ENCODE results near the gene RGR. TPM values are rescaled to one million over a fixed set of nuclear protein-coding genes. Genes with fewer than 3 reads are reported as not detected.
A peak's percentile ranks its signal among the peaks of the same experiment; 100 is the strongest.

Gene RGR
- total RNA-seq, 2 experiments from 2014 or later: not detected

GRCh38 chr10:84224411-84225028, 20.3 kb upstream of the RGR start:
- POLR2A ChIA-PET: no interaction called here
- Mint-ChIP-seq H3K4me3 (no peak overlapping the region), H3K36me3 (ENCODE audit: low read depth) (no peaks in the 10 kb centered on the region), H3K4me1 (ENCODE audit: low read depth) (no peaks in the 10 kb centered on the region), H3K27ac (no peak overlapping the region), H3K27me3 (ENCODE audit: low read depth) (peaks cover 11% of the 10 kb centered on the region), H3K9me3 (ENCODE audit: insufficient read depth) (peaks cover 2% of the 10 kb centered on the region)
- ATAC-seq (no peak), DNase-seq (peak; percentile 27)
- CTCF ChIA-PET: interaction anchor here (1.1 kb wide), 1 partner anchor 10 kb away, joined by 5 read pairs; no protein-coding TSS in a partner anchor

- peaks cover 10% of the 10 kb centered on the region for H3K27me3 Mint-ChIP-seq (ENCODE audit: low read depth)
- H3K27ac Mint-ChIP-seq: no peak within 1 kb of the TSS
- no peak for DNase-seq
- ChIA-PET POLR2A (no interaction called here), CTCF (interaction anchor here (1.1 kb wide), 1 partner anchor 11 kb away, joined by 5 read pairs; no protein-coding TSS in a partner anchor)
- H3K4me1 Mint-ChIP-seq (ENCODE audit: low read depth): no peaks in the 10 kb centered on the region
- no peaks in the 10 kb centered on the region for H3K36me3 Mint-ChIP-seq (ENCODE audit: low read depth)
- H3K4me3 Mint-ChIP-seq: no peak within 1 kb of the TSS
- no peaks in the 10 kb centered on the region for H3K9me3 Mint-ChIP-seq (ENCODE audit: insufficient read depth)
- no peak for ATAC-seq
These were observed 19.3 kb upstream of the RGR start, which contains the start of gene LRIT2 for GRCh38 chr10:84225427-84226173. Gene LRIT2 (minus strand): TSS chr10:84225544. CDS start chr10:84225520, 24 bp downstream.

GRCh38 chr10:84226616-84227015, 18.2 kb upstream of the RGR start:
- ChIA-PET CTCF (interaction anchor here (1.3 kb wide), 1 partner anchor 10 kb away, joined by 4 read pairs; no protein-coding TSS in a partner anchor), POLR2A (no interaction called here)
- Mint-ChIP-seq H3K36me3 (ENCODE audit: low read depth) (no peaks in the 10 kb centered on the region), H3K9me3 (ENCODE audit: insufficient read depth) (no peaks in the 10 kb centered on the region), H3K4me3 (no peak overlapping the region), H3K27me3 (ENCODE audit: low read depth) (peaks cover 9% of the 10 kb centered on the region), H3K4me1 (ENCODE audit: low read depth) (no peaks in the 10 kb centered on the region), H3K27ac (no peak overlapping the region)
- DNase-seq: no peak
- ATAC-seq: no peak

GRCh38 chr10:84227810-84228209, 17.0 kb upstream of the RGR start:
- CTCF ChIA-PET: no interaction called here
- Mint-ChIP-seq H3K9me3 (ENCODE audit: insufficient read depth) (no peaks in the 10 kb centered on the region), H3K27ac (no peak overlapping the region), H3K4me1 (ENCODE audit: low read depth) (no peaks in the 10 kb centered on the region), H3K36me3 (ENCODE audit: low read depth) (no peaks in the 10 kb centered on the region), H3K4me3 (no peak overlapping the region), H3K27me3 (ENCODE audit: low read depth) (peaks cover 9% of the 10 kb centered on the region)
- ATAC-seq (no peak), DNase-seq (no peak)
- POLR2A ChIA-PET: no interaction called here

GRCh38 chr10:84230359-84230758, 14.5 kb upstream of the RGR start:
- Mint-ChIP-seq H3K36me3 (ENCODE audit: low read depth) (no peaks in the 10 kb centered on the region), H3K4me1 (ENCODE audit: low read depth) (no peaks in the 10 kb centered on the region), H3K4me3 (no peak overlapping the region), H3K27me3 (ENCODE audit: low read depth) (peaks cover 6% of the 10 kb centered on the region), H3K9me3 (ENCODE audit: insufficient read depth) (no peaks in the 10 kb centered on the region), H3K27ac (no peak overlapping the region)
- DNase-seq (no peak), ATAC-seq (no peak)
- ChIA-PET CTCF (interaction anchor here (2.0 kb wide), 1 partner anchor 16 kb away, joined by 4 read pairs; no protein-coding TSS in a partner anchor), POLR2A (no interaction called here)

GRCh38 chr10:84232376-84232775, 12.5 kb upstream of the RGR start:
- H3K27me3 Mint-ChIP-seq (ENCODE audit: low read depth): peaks cover 5% of the 10 kb centered on the region
- ChIA-PET CTCF (interaction anchor here (0.6 to 2.0 kb wide), 2 partner anchors 18 to 35 kb away, joined by 3 to 4 read pairs; no protein-coding TSS in a partner anchor), POLR2A (no interaction called here)
- H3K27ac Mint-ChIP-seq: no peak overlapping the region
- no peaks in the 10 kb centered on the region for H3K4me1 Mint-ChIP-seq (ENCODE audit: low read depth)
- no peaks in the 10 kb centered on the region for H3K9me3 Mint-ChIP-seq (ENCODE audit: insufficient read depth)
- DNase-seq (no peak), ATAC-seq (no peak)
- H3K36me3 Mint-ChIP-seq (ENCODE audit: low read depth): no peaks in the 10 kb centered on the region
- H3K4me3 Mint-ChIP-seq: no peak overlapping the region

GRCh38 chr10:84233940-84234339, 10.9 kb upstream of the RGR start:
- Mint-ChIP-seq H3K9me3 (ENCODE audit: insufficient read depth) (no peaks in the 10 kb centered on the region), H3K4me1 (ENCODE audit: low read depth) (no peaks in the 10 kb centered on the region), H3K4me3 (no peak overlapping the region), H3K36me3 (ENCODE audit: low read depth) (no peaks in the 10 kb centered on the region), H3K27ac (no peak overlapping the region), H3K27me3 (ENCODE audit: low read depth) (peaks cover 7% of the 10 kb centered on the region)
- POLR2A ChIA-PET: no interaction called here
- CTCF ChIA-PET: interaction anchor here (1.1 kb wide), 1 partner anchor 19 kb away, joined by 3 read pairs; no protein-coding TSS in a partner anchor
- ATAC-seq (no peak), DNase-seq (no peak)

GRCh38 chr10:84234479-84234878, 10.4 kb upstream of the RGR start:
- Mint-ChIP-seq H3K4me1 (ENCODE audit: low read depth) (no peaks in the 10 kb centered on the region), H3K9me3 (ENCODE audit: insufficient read depth) (no peaks in the 10 kb centered on the region), H3K4me3 (no peak overlapping the region), H3K27ac (no peak overlapping the region), H3K27me3 (ENCODE audit: low read depth) (peaks cover 5% of the 10 kb centered on the region), H3K36me3 (ENCODE audit: low read depth) (no peaks in the 10 kb centered on the region)
- ChIA-PET POLR2A (no interaction called here), CTCF (no interaction called here)
- DNase-seq (no peak), ATAC-seq (no peak)

- ATAC-seq (no peak), DNase-seq (no peak)
- no peaks in the 10 kb centered on the region for H3K4me1 Mint-ChIP-seq (ENCODE audit: low read depth)
- POLR2A ChIA-PET: no interaction called here
- no peaks in the 10 kb centered on the region for H3K36me3 Mint-ChIP-seq (ENCODE audit: low read depth)
- peaks cover 4% of the 10 kb centered on the region for H3K27me3 Mint-ChIP-seq (ENCODE audit: low read depth)
- no peak overlapping the region for H3K4me3 Mint-ChIP-seq
- H3K27ac Mint-ChIP-seq: no peak overlapping the region
- H3K9me3 Mint-ChIP-seq (ENCODE audit: insufficient read depth): no peaks in the 10 kb centered on the region
- CTCF ChIA-PET: no interaction called here
These were observed 9.8 kb upstream of the RGR start for GRCh38 chr10:84235096-84235495.

- Mint-ChIP-seq H3K27me3 (ENCODE audit: low read depth) (peaks cover 4% of the 10 kb centered on the region), H3K4me1 (ENCODE audit: low read depth) (no peaks in the 10 kb centered on the region), H3K36me3 (ENCODE audit: low read depth) (no peaks in the 10 kb centered on the region), H3K9me3 (ENCODE audit: insufficient read depth) (no peaks in the 10 kb centered on the region), H3K4me3 (no peak overlapping the region), H3K27ac (no peak overlapping the region)
- DNase-seq (no peak), ATAC-seq (no peak)
- ChIA-PET CTCF (interaction anchor here (1.4 kb wide), 1 partner anchor 10 kb away, joined by 4 read pairs; no protein-coding TSS in a partner anchor), POLR2A (no interaction called here)
These were observed 8.1 kb upstream of the RGR start for GRCh38 chr10:84236807-84237198.

GRCh38 chr10:84237199-84238051, 7.4 kb upstream of the RGR start:
- DNase-seq (no peak), ATAC-seq (no peak)
- CTCF ChIA-PET: interaction anchor here (1.4 kb wide), 1 partner anchor 11 kb away, joined by 4 read pairs; no protein-coding TSS in a partner anchor
- Mint-ChIP-seq H3K9me3 (ENCODE audit: insufficient read depth) (no peaks in the 10 kb centered on the region), H3K27ac (no peak overlapping the region), H3K4me1 (ENCODE audit: low read depth) (no peaks in the 10 kb centered on the region), H3K36me3 (ENCODE audit: low read depth) (no peaks in the 10 kb centered on the region), H3K27me3 (ENCODE audit: low read depth) (peaks cover 4% of the 10 kb centered on the region), H3K4me3 (no peak overlapping the region)
- POLR2A ChIA-PET: no interaction called here

All from activated CD8-positive, alpha-beta T cell treated with anti-CD3 and anti-CD28 coated beads, Interleukin-2, amount 10 ng/mL, durations not matched to agents 7 days and 5 days (primary cell).